GM10847 (cell line): Measurements from ENCODE around the gene ZBTB16.

Experiments
- POLR2A ChIP-seq: IDR thresholded peaks from 2 replicates; pipeline ENCODE4 v1.6.1; 2011; ENCODE audit not compliant: insufficient read length; ENCODE audit errors: extremely low read depth

ZBTB16 gene

GRCh38 chr11:114162719-114163123, 103.2 kb downstream of the ZBTB16 start:
- no peak for TF ChIP-seq POLR2A

GRCh38 chr11:114163229-114163631, 103.7 kb downstream of the ZBTB16 start:
- no peak for TF ChIP-seq POLR2A

- no peak for TF ChIP-seq POLR2A
Observed at GRCh38 chr11:114163830-114164401, 104.4 kb downstream of the ZBTB16 start.

GRCh38 chr11:114164546-114164945, 105.0 kb downstream of the ZBTB16 start:
- TF ChIP-seq POLR2A: no peak

GRCh38 chr11:114165326-114166230, 106.1 kb downstream of the ZBTB16 start:
- no peak for TF ChIP-seq POLR2A

- no peak for TF ChIP-seq POLR2A
Observed at GRCh38 chr11:114166362-114166761, 106.9 kb downstream of the ZBTB16 start.

GRCh38 chr11:114166897-114167323, 107.4 kb downstream of the ZBTB16 start:
- no peak for TF ChIP-seq POLR2A

GRCh38 chr11:114167355-114167754, 107.8 kb downstream of the ZBTB16 start:
- TF ChIP-seq POLR2A: no peak

- no peak for TF ChIP-seq POLR2A
Observed at GRCh38 chr11:114167771-114168448, 108.4 kb downstream of the ZBTB16 start.

- TF ChIP-seq POLR2A: no peak
Observed at GRCh38 chr11:114168691-114169090, 109.2 kb downstream of the ZBTB16 start.

- no peak for TF ChIP-seq POLR2A
Observed at GRCh38 chr11:114169321-114169749, 109.8 kb downstream of the ZBTB16 start.

- no peak for TF ChIP-seq POLR2A
Observed at GRCh38 chr11:114169821-114170220, 110.3 kb downstream of the ZBTB16 start.

- TF ChIP-seq POLR2A: no peak
Observed at GRCh38 chr11:114170226-114170625, 110.7 kb downstream of the ZBTB16 start.

GRCh38 chr11:114171257-114172054, 111.9 kb downstream of the ZBTB16 start:
- no peak for TF ChIP-seq POLR2A
